ENCODE measurements around the gene GZF1. TPM values are rescaled to one million over a fixed set of nuclear protein-coding genes. Genes with fewer than 3 reads are reported as not detected.

GZF1 gene
- polyA plus RNA-seq, 1 donor = 14.7 TPM

GRCh38 chr20:23406880-23407279, 44.9 kb downstream of the GZF1 start:
- no peak for DNase-seq

- DNase-seq = no peak
These were observed 45.9 kb downstream of the GZF1 start for GRCh38 chr20:23407781-23408464.

GRCh38 chr20:23408957-23409356, 47.0 kb downstream of the GZF1 start:
- no peak for DNase-seq

- DNase-seq = no peak
These were observed 47.8 kb downstream of the GZF1 start for GRCh38 chr20:23409800-23410199.

- DNase-seq = no peak
These were observed 49.1 kb downstream of the GZF1 start for GRCh38 chr20:23410916-23411695.

GRCh38 chr20:23412026-23412425, 50.0 kb downstream of the GZF1 start:
- no peak for DNase-seq

- DNase-seq = no peak
These were observed 52.0 kb downstream of the GZF1 start for GRCh38 chr20:23413862-23414422.

GRCh38 chr20:23414526-23415188, 52.7 kb downstream of the GZF1 start:
- DNase-seq = no peak

- no peak for DNase-seq
These were observed 53.6 kb downstream of the GZF1 start for GRCh38 chr20:23415555-23415954.

- DNase-seq = no peak
These were observed 54.1 kb downstream of the GZF1 start for GRCh38 chr20:23415959-23416583.

GRCh38 chr20:23417861-23418260, 55.9 kb downstream of the GZF1 start:
- no peak for DNase-seq

GRCh38 chr20:23419657-23419994, 57.6 kb downstream of the GZF1 start:
- DNase-seq = no peak

- DNase-seq = peak; percentile 19
These were observed 58.3 kb downstream of the GZF1 start for GRCh38 chr20:23419995-23420901.

GRCh38 chr20:23420943-23421931, 59.3 kb downstream of the GZF1 start, which contains the start of gene NAPB:
TSS of gene NAPB (minus strand) at chr20:23421488. CDS start at chr20:23421402, 86 bp downstream.
- DNase-seq = peak; percentile 93

Other genes with a start within 250 kb of the GZF1 start
- gene NXT1, start 11.4 kb upstream of the GZF1 start, polyA plus RNA-seq (ENCODE audit: insufficient read length) = 17.2 TPM
- 28.2 TPM for gene NAPB, start 59.3 kb downstream of the GZF1 start, polyA plus RNA-seq (ENCODE audit: insufficient read length)
- gene CSTL1, start 77.5 kb downstream of the GZF1 start, polyA plus RNA-seq (ENCODE audit: insufficient read length) = not detected
- gene CST11, start 90.7 kb downstream of the GZF1 start, polyA plus RNA-seq (ENCODE audit: insufficient read length) = not detected
- not detected for gene CST8, start 128.9 kb downstream of the GZF1 start, polyA plus RNA-seq (ENCODE audit: insufficient read length)
- not detected for gene CST9L, start 206.3 kb downstream of the GZF1 start, polyA plus RNA-seq (ENCODE audit: insufficient read length)
- gene CST9, start 243.7 kb downstream of the GZF1 start, polyA plus RNA-seq (ENCODE audit: insufficient read length) = 0.08 TPM

All from left kidney (tissue), 2 donors.